AG04450 (cell line): Measurements from ENCODE around the gene CCP110. TPM values are rescaled to one million over a fixed set of nuclear protein-coding genes. Genes with fewer than 3 reads are reported as not detected.

ENCODE experiments used
- CTCF ChIA-PET: fragments of 300-600, 350-600 bp; formaldehyde crosslinking; extraction: SDS; loops from one replicate; lab custom pipeline; 2022; ENCODE audit warnings: antibody characterized with exemption, inconsistent platforms; lab: Charles Lee
- POLR2A ChIA-PET: fragments of 350-600 bp; formaldehyde crosslinking; extraction: SDS; loops from one replicate; lab custom pipeline; 2021; ENCODE audit warnings: antibody characterized with exemption, inconsistent platforms; lab: Yijun Ruan, JAX
- DNase-seq: peaks from one replicate; pipeline ENCODE4 v3.0.0-alpha.2; 2011; ENCODE audit warnings: low read depth, low spot score
- H3K27ac ChIP-seq: one replicate; pipeline ENCODE4 v1.5.1; 2012; ENCODE audit warnings: low read depth, low read length, control low read depth
- H3K27me3 ChIP-seq: one replicate; pipeline ENCODE4 v1.6.0; 2012; ENCODE audit warnings: low read length; ENCODE audit not compliant: control insufficient read depth, insufficient read depth
- H3K4me3 ChIP-seq: 2 replicates; pipeline ENCODE4 v1.5.1; 2011; ENCODE audit warnings: mild to moderate bottlenecking, low read depth, low read length, control low read depth
- H3K9me3 ChIP-seq: 2 replicates; pipeline ENCODE4 v1.5.1; 2012; ENCODE audit warnings: low read length; ENCODE audit not compliant: control insufficient read depth, insufficient read depth
- CTCF ChIP-seq: IDR thresholded peaks from 2 replicates; pipeline ENCODE4 v1.5.1; 2011; ENCODE audit warnings: low read depth, low read length, control low read depth, inconsistent platforms
- polyA plus RNA-seq: library from polyadenylated mRNA; depleted of rRNA; stranded (reverse); fragments of >200 nt; gene quantifications from 2 replicates; pipeline ENCODE4 v1.2.3, GENCODE V29; 2011

Gene CCP110
- polyA plus RNA-seq, 1 experiment: 8.5 TPM

DNA sequence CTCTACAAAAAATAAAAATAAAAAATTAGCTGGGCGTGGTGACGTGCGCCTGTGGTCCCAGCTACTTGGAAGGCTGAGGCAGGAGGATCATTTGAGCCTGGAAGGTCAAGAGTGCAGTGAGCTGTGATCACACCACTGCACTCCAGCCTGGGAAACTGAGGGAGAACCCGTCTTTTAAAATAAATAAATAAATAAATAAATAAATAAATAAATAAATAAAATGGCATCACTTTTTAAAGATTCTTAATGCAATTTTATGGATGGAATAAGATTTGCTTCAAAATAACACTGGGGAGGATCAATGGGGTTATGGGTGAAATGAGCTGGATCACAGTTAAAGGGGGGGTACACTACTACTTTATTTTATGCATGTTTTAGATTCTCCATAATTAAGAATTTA is 16.8 kb upstream of the CCP110 start:
- CTCF ChIA-PET: interaction anchor here (1.2 kb wide), 1 partner anchor 421 kb away, joined by 3 read pairs; no protein-coding TSS in a partner anchor
- TF ChIP-seq CTCF: no peak
- Histone ChIP-seq H3K27me3 (no peaks in the 10 kb centered on the region), H3K27ac (no peak overlapping the region), H3K9me3 (no peaks in the 10 kb centered on the region), H3K4me3 (no peak overlapping the region)
- POLR2A ChIA-PET: no interaction called here
- no peak for DNase-seq

DNA sequence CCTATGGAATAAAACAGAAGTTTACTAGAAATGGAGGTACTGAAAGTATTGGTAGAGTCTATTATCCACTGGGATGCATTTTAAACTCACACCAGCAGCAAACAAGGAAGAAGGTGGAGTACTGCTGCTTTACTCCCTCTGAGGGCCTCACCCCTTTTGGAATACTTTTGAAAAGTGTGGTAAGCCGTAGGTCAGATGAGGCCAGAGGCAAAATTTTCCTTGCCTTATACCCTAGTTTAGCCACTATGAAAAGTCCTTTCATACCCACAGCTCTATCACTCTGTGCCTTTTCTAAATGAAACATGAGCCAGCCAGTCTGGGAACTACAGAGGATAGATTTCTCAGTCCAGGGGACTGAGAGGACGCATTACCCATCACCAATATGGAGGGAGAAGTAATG is 15.9 kb upstream of the CCP110 start:
- DNase-seq: no peak
- Histone ChIP-seq H3K27ac (no peak overlapping the region), H3K9me3 (no peaks in the 10 kb centered on the region), H3K4me3 (no peak overlapping the region), H3K27me3 (no peaks in the 10 kb centered on the region)
- TF ChIP-seq CTCF: no peak
- CTCF ChIA-PET: interaction anchor here (1.0 kb wide), 1 partner anchor 421 kb away, joined by 3 read pairs; no protein-coding TSS in a partner anchor
- POLR2A ChIA-PET: no interaction called here

- no peak for TF ChIP-seq CTCF
- CTCF ChIA-PET: interaction anchor here (1.2 to 7.8 kb wide), 3 partner anchors 9 to 395 kb away, joined by 4 to 70 read pairs (median 5); partner anchors contain the start of gene VPS35L
- no peaks in the 10 kb centered on the region for H3K9me3 ChIP-seq
- no peak overlapping the region for H3K4me3 ChIP-seq
- DNase-seq: no peak
- POLR2A ChIA-PET: no interaction called here
- no peak overlapping the region for H3K27ac ChIP-seq
- no peaks in the 10 kb centered on the region for H3K27me3 ChIP-seq
Measured at GRCh38 chr16:19512297-19512696, 11.4 kb upstream of the CCP110 start.

GRCh38 chr16:19513377-19514053 is 10.2 kb upstream of the CCP110 start:
- Histone ChIP-seq H3K4me3 (no peak overlapping the region), H3K27ac (no peak overlapping the region), H3K27me3 (no peaks in the 10 kb centered on the region), H3K9me3 (no peaks in the 10 kb centered on the region)
- DNase-seq: no peak
- POLR2A ChIA-PET: no interaction called here
- CTCF ChIA-PET: interaction anchor here (0.6 to 7.8 kb wide), 4 partner anchors 11 to 580 kb away, joined by 3 to 70 read pairs (median 4); no protein-coding TSS in a partner anchor
- no peak for TF ChIP-seq CTCF

DNA sequence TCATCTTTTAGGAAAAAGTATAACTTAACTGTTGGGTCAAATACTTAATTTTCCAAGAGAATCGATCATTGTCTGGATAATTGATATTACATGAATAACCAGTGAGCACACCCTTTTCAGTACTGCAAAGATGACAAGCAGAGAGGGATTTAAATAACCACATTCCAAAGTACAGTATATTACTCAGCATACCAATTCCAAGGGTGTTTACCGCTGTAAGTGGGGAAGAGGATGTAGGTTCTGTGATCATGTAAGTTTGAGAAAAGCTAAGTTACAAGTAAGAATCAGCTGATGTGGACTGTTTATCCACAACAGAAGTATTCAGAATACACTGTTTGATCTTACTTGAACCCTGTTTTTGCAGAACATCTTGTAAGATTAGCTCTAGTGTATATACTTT is 8.0 kb upstream of the CCP110 start:
- ChIA-PET CTCF (interaction anchor here (1.2 to 7.8 kb wide), 2 partner anchors 13 to 39 kb away, joined by 4 to 70 read pairs; partner anchors contain the start of gene VPS35L), POLR2A (no interaction called here)
- TF ChIP-seq CTCF: no peak
- Histone ChIP-seq H3K9me3 (no peaks in the 10 kb centered on the region), H3K4me3 (no peak overlapping the region), H3K27me3 (no peaks in the 10 kb centered on the region), H3K27ac (no peak overlapping the region)
- no peak for DNase-seq
